HEK293T (cell line): ENCODE data around the gene SOCS7.

Source experiments
- BHLHE40 ChIP-seq: fragments of 450-650 bp; IDR thresholded peaks from 2 replicates; pipeline ENCODE4 v1.6.1; 2016; ENCODE audit warnings: mild to moderate bottlenecking, moderate library complexity, borderline replicate concordance
- ELF4 ChIP-seq: fragments of 450-650 bp; IDR thresholded peaks from 2 replicates; pipeline ENCODE4 v1.6.1; 2017; ENCODE audit warnings: antibody characterized with exemption
- FOXA1 ChIP-seq: fragments of 450-650 bp; IDR thresholded peaks from 2 replicates; pipeline ENCODE4 v1.6.1; 2016; ENCODE audit warnings: mild to moderate bottlenecking
- FOXK2 ChIP-seq: fragments of 450-650 bp; IDR thresholded peaks from 2 replicates; pipeline ENCODE4 v1.6.1; 2016; ENCODE audit warnings: mild to moderate bottlenecking
- FOXM1 ChIP-seq: fragments of 450-650 bp; IDR thresholded peaks from 2 replicates; pipeline ENCODE4 v1.6.1; 2017; ENCODE audit warnings: mild to moderate bottlenecking, borderline replicate concordance
- HDGF ChIP-seq: fragments of 450-650 bp; IDR thresholded peaks from 2 replicates; pipeline ENCODE4 v1.6.1; 2017; ENCODE audit warnings: antibody characterized with exemption, borderline replicate concordance
- L3MBTL2 ChIP-seq: fragments of 450-650 bp; conservative IDR thresholded peaks from 2 replicates; pipeline ENCODE4 v1.6.1; 2016; ENCODE audit warnings: mild to moderate bottlenecking
- NFRKB ChIP-seq: fragments of 450-650 bp; IDR thresholded peaks from 2 replicates; pipeline ENCODE4 v1.6.1; 2016; ENCODE audit warnings: mild to moderate bottlenecking, moderate library complexity
- SP1 ChIP-seq: fragments of 450-650 bp; IDR thresholded peaks from 2 replicates; pipeline ENCODE4 v1.6.1; 2017
- SUZ12 ChIP-seq: fragments of 450-650 bp; IDR thresholded peaks from 2 replicates; pipeline ENCODE4 v1.6.1; 2016; ENCODE audit warnings: mild to moderate bottlenecking
- TARDBP ChIP-seq: fragments of 450-650 bp; IDR thresholded peaks from 2 replicates; pipeline ENCODE4 v1.6.1; 2016
- ZNF384 ChIP-seq: fragments of 450-650 bp; IDR thresholded peaks from 2 replicates; pipeline ENCODE4 v1.6.1; 2016

DNA sequence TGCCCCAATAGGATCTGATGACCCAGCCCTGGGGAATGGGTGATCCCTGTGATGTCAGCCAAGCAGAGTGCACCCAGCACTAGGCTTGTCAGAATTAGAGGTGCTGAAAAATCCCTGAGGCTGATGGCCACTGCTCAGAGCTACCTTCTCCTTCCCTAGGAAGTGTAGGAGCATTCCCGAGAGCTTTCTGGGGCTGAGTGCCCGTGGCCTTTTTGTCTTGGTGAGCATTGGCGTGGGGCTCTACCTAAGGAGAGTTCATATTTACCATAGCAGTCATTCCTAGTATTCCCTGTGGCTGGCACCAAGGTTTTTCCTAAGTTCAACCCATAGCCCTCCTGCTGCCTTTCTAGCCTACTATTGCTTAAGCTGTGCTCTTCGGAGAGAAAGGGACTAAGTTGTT is 54.0 kb downstream of the SOCS7 start:
- no peak for TF ChIP-seq ELF4
- no peak for TF ChIP-seq NFRKB
- no peak for TF ChIP-seq BHLHE40
- TF ChIP-seq FOXA1: no peak
- TF ChIP-seq SP1: no peak
- no peak for TF ChIP-seq ZNF384
- no peak for TF ChIP-seq FOXM1
- no peak for TF ChIP-seq SUZ12
- no peak for TF ChIP-seq FOXK2
- TF ChIP-seq TARDBP: no peak
- TF ChIP-seq L3MBTL2: no peak
- no peak for TF ChIP-seq HDGF
